ENCODE results near the gene BTNL3. TPM values are rescaled to one million over a fixed set of nuclear protein-coding genes. Genes with fewer than 3 reads are reported as not detected.

Gene BTNL3
- total RNA-seq: not detected in 2 replicates

GRCh38 chr5:180988592-180988991 lies at the start of gene BTNL3:
Gene BTNL3 (plus strand): TSS chr5:180988846. CDS start chr5:180989029, 183 bp downstream.

GRCh38 chr5:181039931-181040630 lies 51.4 kb downstream of the BTNL3 start, which contains the start of gene BTNL9:
Gene BTNL9 (plus strand): TSS chr5:181040266. CDS start chr5:181045490, 5,224 bp downstream.

Small RNAs within 50 kb of the gene (small RNA-seq; reads per million reads assigned to genes)
- gene MIR8089: not detected
- not detected for gene RNU6-1036P
- not detected for gene RPS29P12

Other genes starting within 250 kb of the BTNL3 start
- not detected in 2 replicates for gene OR2Y1, start 248.8 kb upstream of the BTNL3 start, total RNA-seq
- gene MGAT1, start 186.0 kb upstream of the BTNL3 start, total RNA-seq: 104 and 117 TPM in 2 replicates
- gene ZFP62, start 127.6 kb upstream of the BTNL3 start, total RNA-seq: 14.4 and 19.5 TPM in 2 replicates
- not detected in 2 replicates for gene BTNL8, start 89.7 kb upstream of the BTNL3 start, total RNA-seq
- gene BTNL9, start 51.4 kb downstream of the BTNL3 start, total RNA-seq: 0.19 and 2.0 TPM in 2 replicates
- gene OR2V1, start 142.3 kb downstream of the BTNL3 start, total RNA-seq: not detected in 2 replicates
- not detected in 2 replicates for gene OR2V2, start 158.7 kb downstream of the BTNL3 start, total RNA-seq
- gene TRIM7, start 216.3 kb downstream of the BTNL3 start, total RNA-seq: 6.9 and 7.9 TPM in 2 replicates
- gene TRIM41, start 234.4 kb downstream of the BTNL3 start, total RNA-seq: 9.8 and 10.2 TPM in 2 replicates

All from vein endothelial cell (primary cell).